Ammon's horn (tissue), 1 donor: ENCODE data around the gene GFI1B.

Experiments
- DNase-seq: peaks from one replicate; pipeline ENCODE4 v3.0.0-alpha.2; 2016; ENCODE audit warnings: low spot score

The GFI1B gene

DNA sequence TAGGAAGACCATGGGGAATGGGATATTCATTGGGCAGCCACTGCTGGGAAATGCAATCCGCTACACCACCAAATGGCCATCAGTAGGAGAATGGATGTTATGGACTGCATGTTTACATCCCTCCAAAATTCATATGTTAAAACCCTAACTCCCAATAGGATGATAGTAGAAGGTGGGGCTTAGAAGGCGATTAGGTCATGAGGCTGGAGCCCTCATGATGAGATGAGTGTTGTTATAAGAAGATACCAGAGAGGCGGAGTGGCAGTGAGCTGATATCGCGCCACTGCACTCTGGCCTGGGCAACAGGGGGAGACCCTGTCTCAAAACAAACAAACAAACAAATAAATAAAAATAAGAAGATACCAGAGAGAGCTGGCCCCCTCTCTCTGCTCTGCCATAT is 36.2 kb downstream of the GFI1B start:
- no peak for DNase-seq

DNA sequence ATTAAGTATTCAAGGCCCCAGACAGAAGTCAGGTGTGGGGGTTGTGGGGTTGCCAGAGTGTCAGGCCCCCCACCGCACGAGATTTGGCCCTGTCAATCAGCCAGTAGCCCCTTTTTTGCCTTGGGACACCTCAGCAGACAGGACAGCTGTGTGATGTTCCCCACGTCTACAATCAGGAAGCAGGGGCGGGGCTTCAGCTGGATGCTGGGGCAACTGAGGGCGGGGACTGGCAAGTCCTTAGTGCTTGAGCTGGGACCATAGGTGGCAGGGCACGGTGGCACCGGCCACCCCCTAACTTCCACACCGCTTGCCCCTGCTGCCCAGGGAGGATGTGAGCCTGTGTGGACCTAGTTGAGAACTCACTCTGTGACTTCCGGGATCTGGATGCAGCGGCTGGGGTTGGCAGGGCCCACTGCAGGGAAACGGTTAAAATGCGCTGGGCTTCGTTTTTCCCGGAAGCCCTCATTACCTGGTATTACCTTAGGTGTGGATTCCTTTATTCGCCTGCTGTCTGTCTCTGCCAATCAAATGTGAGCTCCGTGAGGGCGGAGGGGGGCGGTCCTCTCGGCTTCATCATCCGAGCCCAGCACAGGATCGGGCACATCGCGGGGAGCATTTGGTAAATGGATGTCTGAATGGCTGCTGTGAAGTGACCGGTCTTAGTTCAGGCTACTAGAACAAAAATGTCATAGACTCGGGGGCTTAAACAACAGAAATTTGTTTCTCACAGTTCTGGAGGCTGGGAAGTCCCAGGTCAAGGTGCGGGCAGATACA is 44.8 kb downstream of the GFI1B start:
- DNase-seq = no peak

- no peak for DNase-seq
Observed at GRCh38 chr9:133026426-133026825, 47.9 kb downstream of the GFI1B start.

DNA sequence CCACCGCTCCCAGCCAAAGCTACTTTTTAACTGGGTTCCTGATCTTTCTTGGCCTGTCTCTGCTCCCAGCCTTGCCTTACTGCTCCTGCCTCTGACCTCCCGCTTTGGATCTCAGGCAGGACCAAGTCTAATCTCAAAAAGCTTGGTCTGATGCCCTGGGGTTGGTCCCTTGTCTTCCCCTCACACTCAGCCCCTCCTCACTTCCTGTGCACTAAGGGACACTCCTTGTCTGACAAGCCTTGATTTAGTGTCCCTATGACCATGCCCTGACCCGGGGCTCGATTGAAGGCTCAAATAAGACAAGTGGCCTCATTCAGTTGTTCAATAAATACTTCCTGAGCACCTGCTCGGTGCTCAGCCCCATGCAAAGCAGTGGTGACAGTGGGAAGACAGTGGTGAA is 48.6 kb downstream of the GFI1B start:
- no peak for DNase-seq

DNA sequence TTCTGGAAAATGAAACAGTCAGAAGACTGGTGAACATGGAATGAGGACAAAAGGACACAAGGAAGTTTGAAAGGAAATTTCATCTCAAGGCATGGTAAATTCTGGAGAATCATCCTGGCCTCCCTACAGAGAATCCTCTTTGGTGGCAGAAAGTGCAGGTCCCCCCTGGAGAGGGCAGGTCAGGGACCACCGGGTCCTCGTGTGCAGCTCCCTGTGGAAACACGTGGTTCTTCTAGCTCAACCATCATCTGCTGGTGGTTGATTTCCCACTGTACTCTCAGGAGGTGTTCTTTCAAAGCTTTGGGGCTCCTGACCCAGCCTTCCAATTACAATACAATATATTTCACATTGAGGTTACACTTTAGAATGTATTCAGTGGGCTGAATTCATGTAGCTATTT is 49.7 kb downstream of the GFI1B start:
- DNase-seq = no peak

DNA sequence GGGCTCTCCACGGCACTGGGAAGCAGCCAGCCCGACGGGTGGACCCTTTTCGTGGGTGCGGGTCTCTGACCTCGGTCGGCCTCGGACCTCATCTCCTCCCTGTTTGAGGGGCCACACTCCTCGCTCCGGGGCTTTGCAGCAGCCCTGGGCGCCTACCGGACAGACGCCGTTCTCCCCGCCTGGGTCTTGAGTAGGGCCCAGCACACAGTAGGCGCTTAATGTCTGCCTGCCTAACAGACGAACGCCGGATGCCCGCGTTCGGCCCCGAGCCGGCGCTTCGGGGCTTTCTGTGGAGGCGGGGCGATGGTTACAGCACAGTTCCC is 51.5 kb downstream of the GFI1B start:
- peak; percentile 24 for DNase-seq

DNA sequence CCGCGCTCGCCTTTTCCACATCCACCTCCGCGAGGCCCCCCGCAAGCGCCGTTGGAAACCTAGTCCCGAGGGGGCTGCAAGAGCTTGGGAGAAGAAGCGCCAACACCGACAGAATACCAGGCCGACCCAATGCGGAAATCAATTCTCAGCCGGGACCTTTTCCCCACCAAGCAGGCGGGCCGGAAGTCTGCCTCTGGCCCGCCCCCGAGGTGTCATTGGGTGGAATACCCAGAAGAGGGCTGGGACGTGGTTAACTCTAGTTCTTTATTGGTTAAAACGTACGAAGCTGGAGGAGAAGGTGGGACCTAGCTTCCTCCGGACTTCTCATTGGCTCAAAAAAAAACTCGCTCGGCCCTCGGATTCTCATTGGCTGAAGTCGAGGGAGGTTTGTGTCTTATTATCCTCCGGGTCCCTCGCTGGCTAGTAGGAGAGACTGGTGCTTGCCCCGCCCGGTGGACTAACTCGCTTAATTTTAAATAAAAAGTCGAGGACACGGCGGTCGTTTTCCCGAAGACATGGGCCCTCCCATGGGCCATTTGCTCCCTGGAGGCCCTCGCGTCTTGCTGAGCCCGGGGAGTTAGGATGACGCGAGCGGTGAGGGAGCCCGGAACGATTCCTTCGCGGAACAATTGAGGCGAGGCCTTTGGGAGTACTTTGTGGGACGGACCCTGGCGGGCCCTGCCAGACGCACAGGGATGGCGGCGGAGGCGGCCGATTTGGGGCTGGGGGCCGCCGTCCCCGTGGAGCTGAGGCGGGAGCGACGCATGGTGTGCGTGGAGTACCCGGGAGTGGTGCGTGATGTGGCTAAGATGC is 52.0 kb downstream of the GFI1B start, which contains the start of gene GTF3C5:
Gene GTF3C5 (plus strand): TSS at position 681 of the 813 bp plus-strand sequence. CDS start 15 bp downstream, at position 696.
- DNase-seq = peak; percentile 97

DNA sequence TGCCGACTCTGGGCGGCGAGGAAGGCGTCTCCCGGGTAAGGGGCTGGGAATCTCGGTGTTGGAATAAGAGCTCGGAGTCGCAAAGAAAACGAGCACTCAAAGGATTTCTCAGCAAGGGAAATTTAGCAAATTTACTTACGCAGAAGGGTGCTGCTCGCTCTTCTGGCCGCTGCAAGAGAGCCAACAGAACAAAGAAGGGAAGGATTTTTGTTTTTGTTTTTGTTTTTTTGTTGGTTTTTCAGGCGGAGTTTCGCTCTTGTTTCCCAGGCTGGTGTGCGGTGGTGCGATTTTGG is 52.6 kb downstream of the GFI1B start:
- DNase-seq = no peak

GRCh38 chr9:133031496-133031911 is 53.0 kb downstream of the GFI1B start:
- DNase-seq = no peak

- no peak for DNase-seq
Observed at GRCh38 chr9:133032171-133032570, 53.7 kb downstream of the GFI1B start.

- DNase-seq = no peak
Observed at GRCh38 chr9:133035669-133036068, 57.2 kb downstream of the GFI1B start.

GRCh38 chr9:133037775-133038515 is 59.5 kb downstream of the GFI1B start:
- no peak for DNase-seq

DNA sequence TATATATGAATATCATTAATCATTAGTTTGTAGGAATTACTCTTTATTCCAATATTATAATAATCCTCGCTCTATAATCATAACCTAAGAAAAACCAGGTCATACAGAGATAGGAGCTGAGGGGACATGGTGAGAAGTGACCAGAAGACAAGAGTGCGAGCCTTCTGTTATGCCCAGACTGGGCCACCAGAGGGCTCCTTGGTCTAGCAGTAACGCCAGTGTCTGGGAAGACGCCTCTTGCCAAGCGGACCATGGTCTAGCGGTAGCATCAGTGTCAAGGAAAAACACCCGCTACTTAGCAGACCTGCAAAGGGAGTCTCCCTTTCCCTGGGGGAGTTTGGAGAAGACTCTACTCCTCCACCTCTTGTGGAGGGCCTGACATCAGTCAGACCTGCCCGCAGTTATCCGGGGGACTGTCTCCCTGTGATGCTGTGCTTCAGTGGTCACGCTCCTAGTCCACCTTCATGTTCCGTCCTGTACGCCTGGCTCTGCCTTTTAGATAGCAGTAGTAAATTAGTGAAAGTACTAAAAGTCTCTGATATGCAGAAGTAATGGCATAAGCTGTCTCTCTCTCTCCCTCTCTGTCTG is 62.5 kb downstream of the GFI1B start:
- DNase-seq = peak; percentile 48
